MM.1S (cell line): ENCODE measurements around the gene ADK.

Experiments
- DNase-seq: peaks from one replicate; pipeline ENCODE4 v3.0.0-alpha.2; 2015
- H2AFZ ChIP-seq: fragments of 300-600 bp; sonication (generic); 2 replicates; pipeline ENCODE4 v1.6.0; 2016; ENCODE audit warnings: antibody characterized with exemption, low read length
- H3F3A ChIP-seq: fragments of 300-600 bp; sonication (generic); 2 replicates; pipeline ENCODE4 v1.6.1; 2016; ENCODE audit warnings: mild to moderate bottlenecking, antibody characterized with exemption, low read length, moderate library complexity, mixed read lengths; ENCODE audit not compliant: insufficient read depth
- H3K27ac ChIP-seq: fragments of 300-600 bp; sonication (generic); 2 replicates; pipeline ENCODE4 v1.5.1; 2016; ENCODE audit warnings: mild to moderate bottlenecking, low read length
- H3K27me3 ChIP-seq: fragments of 300-600 bp; sonication (generic); replicated peaks from 2 replicates; pipeline ENCODE4 v1.6.0; 2016; ENCODE audit warnings: low read length; ENCODE audit not compliant: insufficient read depth
- H3K36me3 ChIP-seq: fragments of 300-600 bp; sonication (generic); replicated peaks from 2 replicates; pipeline ENCODE4 v1.6.1; 2016; ENCODE audit warnings: mild to moderate bottlenecking, low read length, mixed read lengths; ENCODE audit not compliant: insufficient read depth
- H3K4me1 ChIP-seq: fragments of 300-600 bp; sonication (generic); 2 replicates; pipeline ENCODE4 v1.6.1; 2016; ENCODE audit warnings: low read length, mixed read lengths
- H3K4me2 ChIP-seq: fragments of 300-600 bp; sonication (generic); 2 replicates; pipeline ENCODE4 v1.6.0; 2016; ENCODE audit warnings: low read depth, low read length
- H3K4me3 ChIP-seq: fragments of 300-600 bp; sonication (generic); 2 replicates; pipeline ENCODE4 v1.5.1; 2016; ENCODE audit warnings: low read length, mixed read lengths
- H3K79me2 ChIP-seq: fragments of 300-600 bp; sonication (generic); 2 replicates; pipeline ENCODE4 v1.6.1; 2016; ENCODE audit warnings: mixed run types, low read length, mixed read lengths
- H3K9ac ChIP-seq: fragments of 300-600 bp; sonication (generic); 2 replicates; pipeline ENCODE4 v1.6.1; 2016; ENCODE audit warnings: low read length, mixed read lengths
- H3K9me2 ChIP-seq: fragments of 300-600 bp; sonication (generic); replicated peaks from 2 replicates; pipeline ENCODE4 v1.6.1; 2016; ENCODE audit warnings: mild to moderate bottlenecking, low read length, mixed read lengths; ENCODE audit not compliant: insufficient read depth
- H3K9me3 ChIP-seq: fragments of 300-600 bp; sonication (generic); replicated peaks from 2 replicates; pipeline ENCODE4 v1.6.1; 2016; ENCODE audit warnings: mild to moderate bottlenecking, low read length, mixed read lengths; ENCODE audit not compliant: insufficient read depth
- H4K20me1 ChIP-seq: fragments of 300-600 bp; sonication (generic); 2 replicates; pipeline ENCODE4 v1.6.1; 2016; ENCODE audit warnings: mild to moderate bottlenecking, low read length, moderate library complexity, mixed read lengths; ENCODE audit not compliant: insufficient read depth
- CTCF ChIP-seq: fragments of 300-600 bp; sonication (generic); IDR thresholded peaks from 2 replicates; pipeline ENCODE4 v1.5.1; 2016; ENCODE audit warnings: antibody characterized with exemption, low read length, mixed read lengths
- EZH2 ChIP-seq: fragments of 300-600 bp; sonication (generic); optimal IDR thresholded peaks from 2 replicates; pipeline ENCODE3; 2017; ENCODE audit warnings: low read depth, mild to moderate bottlenecking, antibody characterized with exemption, low read length, mixed read lengths
- EZH2phosphoT487 ChIP-seq: fragments of 300-600 bp; sonication (generic); IDR thresholded peaks from 2 replicates; pipeline ENCODE4 v1.6.1; 2018; ENCODE audit warnings: antibody characterized with exemption, low read length

Gene ADK

GRCh38 chr10:74637685-74638084 is 486.7 kb downstream of the ADK start:
- H3K4me3 ChIP-seq = no peak overlapping the region
- no peak overlapping the region for H3K4me2 ChIP-seq
- no peaks in the 10 kb centered on the region for H3K9me2 ChIP-seq
- H4K20me1 ChIP-seq = no peaks in the 10 kb centered on the region
- TF ChIP-seq EZH2 (no peak), CTCF (no peak), EZH2phosphoT487 (no peak)
- no peak for DNase-seq
- no peaks in the 10 kb centered on the region for H3F3A ChIP-seq
- H3K27me3 ChIP-seq = no peaks in the 10 kb centered on the region
- no peaks in the 10 kb centered on the region for H3K9me3 ChIP-seq
- H2AFZ ChIP-seq = no peak overlapping the region
- no peaks in the 10 kb centered on the region for H3K4me1 ChIP-seq
- no peak overlapping the region for H3K9ac ChIP-seq
- H3K79me2 ChIP-seq = no peaks in the 10 kb centered on the region
- no peaks in the 10 kb centered on the region for H3K36me3 ChIP-seq
- no peak overlapping the region for H3K27ac ChIP-seq

- no peak for TF ChIP-seq CTCF
- TF ChIP-seq EZH2 = no peak
- TF ChIP-seq EZH2phosphoT487 = no peak
- no peaks in the 10 kb centered on the region for H3K9me2 ChIP-seq
Measured at GRCh38 chr10:74640134-74640921, 489.3 kb downstream of the ADK start.

GRCh38 chr10:74641659-74642058 is 490.6 kb downstream of the ADK start:
- no peak for DNase-seq
- Histone ChIP-seq H3K36me3 (no peaks in the 10 kb centered on the region), H3K27me3 (no peaks in the 10 kb centered on the region), H3K9me3 (no peaks in the 10 kb centered on the region), H3K9ac (no peak overlapping the region), H3K27ac (no peak overlapping the region), H3F3A (no peaks in the 10 kb centered on the region), H3K4me2 (no peak overlapping the region), H3K4me3 (no peak overlapping the region), H3K4me1 (no peaks in the 10 kb centered on the region), H2AFZ (no peak overlapping the region), H4K20me1 (no peaks in the 10 kb centered on the region), H3K79me2 (no peaks in the 10 kb centered on the region), H3K9me2 (no peaks in the 10 kb centered on the region)
- TF ChIP-seq EZH2 (no peak), EZH2phosphoT487 (no peak), CTCF (no peak)

More at GRCh38 chr10:74640134-74640921, 489.3 kb downstream of the ADK start:
- H3K36me3 ChIP-seq = no peaks in the 10 kb centered on the region
- H3K9ac ChIP-seq = no peak overlapping the region
- no peak for DNase-seq
- H3K4me3 ChIP-seq = no peak overlapping the region
- no peaks in the 10 kb centered on the region for H3K79me2 ChIP-seq
- no peak overlapping the region for H3K4me2 ChIP-seq
- H3K4me1 ChIP-seq = no peaks in the 10 kb centered on the region
- no peak overlapping the region for H3K27ac ChIP-seq
- no peaks in the 10 kb centered on the region for H4K20me1 ChIP-seq
- H3K27me3 ChIP-seq = no peaks in the 10 kb centered on the region
- no peak overlapping the region for H2AFZ ChIP-seq
- H3F3A ChIP-seq = no peaks in the 10 kb centered on the region
- no peaks in the 10 kb centered on the region for H3K9me3 ChIP-seq
